ACHN (cell line): Measurements from ENCODE around the gene FAM193A.
"Not testable (repeated sequence)": the region's sequence is repeated elsewhere in the genome, so short reads cannot be mapped to it uniquely, and the experiment has no call there.

Source experiments
- DNase-seq: peaks from one replicate; pipeline ENCODE4 v3.0.0-alpha.2; 2015
- in situ Hi-C: cut with HindIII; loops from 2 replicates; pipeline ENCODE4 v1.10.0; 2017; ENCODE audit warnings: low sequenced_read_pairs, low pct_ligation_motif_present, low pct_unique_long_range_greater_than_20kb

FAM193A gene

DNA sequence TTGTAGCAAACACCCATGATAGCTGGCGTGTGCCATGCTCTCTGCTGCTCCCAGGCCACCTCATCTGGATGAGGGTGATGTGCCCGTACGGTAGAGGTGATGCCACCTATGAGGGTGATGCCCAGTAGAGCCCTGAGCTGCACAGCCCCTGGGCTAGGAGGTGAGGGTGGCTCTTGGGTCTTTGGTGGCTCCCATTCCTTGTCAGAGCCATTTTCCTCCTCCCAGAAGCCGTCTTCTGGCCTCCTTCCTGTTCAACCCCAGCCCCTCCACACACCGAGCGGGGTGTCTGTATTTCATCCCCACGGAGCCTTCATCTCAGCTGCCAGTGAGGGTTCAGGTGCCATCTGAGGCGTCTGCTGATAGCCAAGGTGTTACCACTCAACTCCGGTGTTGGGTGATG, 231.7 kb downstream of the FAM193A start:
- in situ Hi-C loops = no loop called here
- no peak for DNase-seq

DNA sequence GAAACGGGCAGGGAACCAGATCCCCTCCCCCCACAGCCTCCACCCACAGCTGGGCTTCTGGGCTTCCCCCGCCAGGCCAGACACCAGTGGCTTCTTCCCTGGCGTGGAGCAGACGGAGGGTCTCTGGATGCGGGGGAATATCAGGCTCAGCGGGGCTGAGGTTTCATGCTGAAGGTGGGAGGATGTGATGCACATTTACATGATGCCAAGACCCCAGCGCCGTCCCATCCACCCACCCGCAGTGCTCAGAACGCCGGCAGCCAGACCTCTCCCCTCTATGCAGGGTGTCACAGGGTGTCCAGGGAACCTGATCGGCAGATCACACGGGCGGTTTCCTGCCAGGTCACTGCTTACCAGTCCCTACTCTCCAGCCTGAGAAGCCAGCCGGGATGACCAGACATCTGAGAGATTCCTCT, 232.5 kb downstream of the FAM193A start:
- no peak for DNase-seq
- in situ Hi-C loops = no loop called here

DNA sequence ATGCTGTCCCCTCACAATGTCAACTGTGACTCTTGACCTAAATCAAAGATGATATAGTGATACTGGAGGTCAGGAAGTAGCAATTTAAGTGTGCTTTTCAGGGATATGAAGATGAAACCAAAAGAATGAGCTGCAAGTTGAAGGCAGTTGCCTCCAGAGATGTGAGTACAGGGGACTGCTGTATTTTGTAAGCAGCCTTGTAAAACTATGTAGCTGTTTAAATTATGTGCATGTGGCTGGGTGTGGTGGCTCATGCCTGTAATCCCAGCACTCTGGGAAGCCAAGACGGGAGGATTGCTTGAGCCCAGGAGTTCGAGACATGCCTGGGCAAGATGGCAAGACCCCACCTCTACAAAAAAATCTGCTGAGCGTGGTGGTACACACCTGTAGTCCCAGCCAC, 234.8 kb downstream of the FAM193A start:
- DNase-seq = no peak
- in situ Hi-C loops = no loop called here

DNA sequence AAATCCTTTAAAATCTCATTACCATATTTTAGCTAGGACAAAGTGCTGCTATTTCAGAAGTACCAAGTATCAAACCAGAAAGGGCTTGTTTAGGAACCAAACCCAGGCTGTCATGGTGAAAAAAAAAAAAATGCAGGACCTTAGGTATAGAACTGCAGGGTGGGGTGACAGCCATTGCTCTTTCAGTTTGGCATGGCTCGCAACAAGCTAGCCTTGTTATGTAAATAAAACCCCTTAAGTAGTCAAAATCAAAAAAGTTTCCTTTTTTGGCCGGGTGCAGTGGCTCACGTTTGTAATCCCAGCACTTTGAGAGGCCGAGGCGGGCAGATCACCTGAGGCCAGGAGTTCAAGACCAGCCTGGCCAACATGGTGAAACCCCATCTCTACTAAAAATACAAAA, 244.2 kb downstream of the FAM193A start:
- in situ Hi-C loops, DNase-seq: not testable (repeated sequence)

DNA sequence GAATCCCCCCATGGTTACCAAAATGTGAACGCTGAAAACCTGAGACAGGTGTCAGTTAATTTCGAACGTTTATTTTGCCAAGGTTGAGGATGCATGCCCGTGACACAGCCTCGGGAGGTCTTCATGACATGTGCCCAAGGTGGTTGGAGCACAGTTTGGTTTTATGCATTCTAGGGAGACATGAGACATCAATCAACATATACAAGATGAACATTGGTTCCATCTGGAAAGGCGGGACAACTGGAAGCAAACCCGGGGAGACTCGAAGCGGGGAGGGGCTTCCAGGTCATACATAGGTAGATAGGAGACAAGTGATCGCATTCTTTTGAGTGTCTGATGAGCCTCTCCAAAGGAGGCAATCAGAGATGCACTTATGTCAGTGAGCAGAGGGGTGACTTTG, 245.5 kb downstream of the FAM193A start:
- in situ Hi-C loops = no loop called here

More for the DNA sequence above, 245.5 kb downstream of the FAM193A start:
- no peak for DNase-seq
